Keratinocyte (primary cell): ENCODE results near the gene CDCP1. TPM values are rescaled to one million over a fixed set of nuclear protein-coding genes. Genes with fewer than 3 reads are reported as not detected.

Experiments used
- DNase-seq: peaks from one replicate; pipeline ENCODE4 v3.0.0-alpha.2; 2011; ENCODE audit warnings: low read depth, missing footprints, low spot score
- FAIRE-seq: peaks from 2 replicates; lab custom pipeline; 2011; peaks lifted over from hg19 to GRCh38; lab: Jason Lieb, UNC
- H2AFZ ChIP-seq: 2 replicates; pipeline ENCODE4 v1.6.0; 2012; ENCODE audit warnings: low read length, control low read depth, inconsistent platforms; ENCODE audit not compliant: control insufficient read depth
- H3K27ac ChIP-seq: 2 replicates; pipeline ENCODE4 v1.5.1; 2011; ENCODE audit warnings: low read length; ENCODE audit not compliant: control insufficient read depth, insufficient read depth
- H3K27me3 ChIP-seq: 3 replicates; pipeline ENCODE4 v1.6.0; 2011; ENCODE audit warnings: low read length; ENCODE audit not compliant: control insufficient read depth, insufficient read depth; ENCODE audit errors: extremely low read depth
- H3K36me3 ChIP-seq, 2 experiments: 2 replicates in 1 of 2; 3 replicates in 1 of 2; pipeline ENCODE4 v1.5.1; 2011; ENCODE audit warnings: low read length in 2 of 2, mild to moderate bottlenecking in 1 of 2; ENCODE audit not compliant: control insufficient read depth in 2 of 2, insufficient read depth in 2 of 2; ENCODE audit errors: extremely low read depth in 1 of 2
- H3K4me1 ChIP-seq: 3 replicates; pipeline ENCODE4 v1.5.1; 2011; ENCODE audit warnings: low read length; ENCODE audit not compliant: control insufficient read depth, insufficient read depth; ENCODE audit errors: extremely low read depth
- H3K4me2 ChIP-seq: 3 replicates; pipeline ENCODE4 v1.6.0; 2011; ENCODE audit warnings: low read depth, low read length; ENCODE audit not compliant: control insufficient read depth, insufficient read depth; ENCODE audit errors: extremely low read depth
- H3K4me3 ChIP-seq, 3 experiments: fragments of 200-600 bp in 1 of 3; sonication (generic) in 1 of 3; 2 replicates in 2 of 3; 3 replicates in 1 of 3; pipeline ENCODE4 v1.5.1; 2011 to 2016; ENCODE audit warnings: low read length in 3 of 3, mild to moderate bottlenecking in 3 of 3, control low read depth in 2 of 3, inconsistent platforms in 1 of 3, low read depth in 1 of 3, mixed read lengths in 1 of 3, mixed run types in 1 of 3, moderate library complexity in 1 of 3; ENCODE audit not compliant: control insufficient read depth in 2 of 3, insufficient read depth in 2 of 3; ENCODE audit errors: extremely low read depth in 1 of 3
- H3K79me2 ChIP-seq: 2 replicates; pipeline ENCODE4 v1.6.0; 2012; ENCODE audit warnings: low read length; ENCODE audit not compliant: control insufficient read depth, insufficient read depth
- H3K9ac ChIP-seq: 3 replicates; pipeline ENCODE4 v1.6.0; 2011; ENCODE audit warnings: low read length; ENCODE audit not compliant: control insufficient read depth, insufficient read depth; ENCODE audit errors: extremely low read depth
- H3K9me1 ChIP-seq: 3 replicates; pipeline ENCODE4 v1.6.0; 2011; ENCODE audit warnings: low read length; ENCODE audit not compliant: control insufficient read depth, insufficient read depth; ENCODE audit errors: extremely low read depth
- H3K9me3 ChIP-seq: 2 replicates; pipeline ENCODE4 v1.5.1; 2012; ENCODE audit warnings: low read depth, low read length; ENCODE audit not compliant: control insufficient read depth
- H4K20me1 ChIP-seq: 3 replicates; pipeline ENCODE4 v1.6.0; 2011; ENCODE audit warnings: low read length; ENCODE audit not compliant: control insufficient read depth, insufficient read depth; ENCODE audit errors: extremely low read depth
- EZH2 ChIP-seq: IDR thresholded peaks from one replicate; pipeline ENCODE4 v1.6.1; 2012; ENCODE audit warnings: inconsistent platforms, mild to moderate bottlenecking, low read length, moderate library complexity
- dilution Hi-C: fragments of 300-500 bp; cut with MboI; formaldehyde crosslinking; loops from one replicate; pipeline ENCODE4 v1.7.0; 2020; ENCODE audit warnings: low sequenced_read_pairs; ENCODE audit not compliant: extremely low pct_ligation_motif_present
- polyA plus RNA-seq, 5 experiments: library from polyadenylated mRNA; depleted of rRNA in 3 of 5; stranded (reverse) in 3 of 5; stranded (forward) in 1 of 5; unstranded in 1 of 5; fragments of >200 nt; gene quantifications; 1 replicate in 1 of 5; 2 replicates in 3 of 5; 3 replicates in 1 of 5; pipeline versions ENCODE4 v1.2.1 to v1.2.3, GENCODE V29; 2011 to 2012; ENCODE audit warnings: missing spikeins in 2 of 5, low read depth in 1 of 5, low replicate concordance in 1 of 5
- TF ChIP-seq, protein P1 (sequence below), 3 experiments: IDR thresholded peaks in 1 of 3; conservative IDR thresholded peaks in 1 of 3; optimal IDR thresholded peaks in 1 of 3; 2 replicates in 2 of 3; 3 replicates in 1 of 3; pipeline versions ENCODE3 to v1.5.1; 2011; ENCODE audit warnings: low read length in 3 of 3, mild to moderate bottlenecking in 3 of 3, moderate library complexity in 2 of 3, control low read depth in 1 of 3, inconsistent platforms in 1 of 3; ENCODE audit not compliant: insufficient read depth in 2 of 3; ENCODE audit errors: extremely low read depth in 1 of 3

The CDCP1 gene
- polyA plus RNA-seq, 1 donor (not counting 4 experiments of a cell fraction or from before 2014, with no cell fraction given): 85.8 TPM

DNA sequence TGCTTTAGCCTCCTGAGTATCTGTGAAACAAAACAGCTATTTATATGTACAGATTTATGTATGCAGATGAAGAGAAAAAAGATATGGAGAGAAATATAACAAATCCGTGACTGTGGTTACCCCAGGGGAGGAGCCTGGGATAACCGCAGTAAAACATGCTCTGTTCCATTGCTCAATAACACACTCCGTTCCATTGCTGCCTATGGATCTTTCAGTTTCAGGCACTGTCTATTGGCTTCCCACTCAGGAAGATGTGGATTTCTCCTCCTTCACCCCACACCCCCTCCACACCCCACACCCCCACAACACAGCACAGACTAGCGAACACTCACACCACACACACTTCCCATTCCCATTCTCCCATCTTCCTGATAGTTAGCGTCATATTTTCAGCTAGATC is 47.9 kb downstream of the CDCP1 start:
- H3K4me3 ChIP-seq: no peak overlapping the region
- peaks cover 46% of the 10 kb centered on the region for H3K79me2 ChIP-seq
- no peaks in the 10 kb centered on the region for H3K9me3 ChIP-seq
- H3K36me3 ChIP-seq: peaks cover 24 to 61% of the 10 kb centered on the region in 2 experiments
- no peak overlapping the region for H2AFZ ChIP-seq
- H3K4me1 ChIP-seq: peaks cover 11% of the 10 kb centered on the region
- peaks cover 2% of the 10 kb centered on the region for H4K20me1 ChIP-seq
- dilution Hi-C loops: no loop called here
- DNase-seq: no peak
- no peak overlapping the region for H3K4me2 ChIP-seq
- no peaks in the 10 kb centered on the region for H3K27me3 ChIP-seq
- no peak overlapping the region for H3K9ac ChIP-seq
- no peaks in the 10 kb centered on the region for H3K9me1 ChIP-seq
- H3K27ac ChIP-seq: no peak overlapping the region
- FAIRE-seq: no peak
- TF ChIP-seq EZH2: no peak

DNA sequence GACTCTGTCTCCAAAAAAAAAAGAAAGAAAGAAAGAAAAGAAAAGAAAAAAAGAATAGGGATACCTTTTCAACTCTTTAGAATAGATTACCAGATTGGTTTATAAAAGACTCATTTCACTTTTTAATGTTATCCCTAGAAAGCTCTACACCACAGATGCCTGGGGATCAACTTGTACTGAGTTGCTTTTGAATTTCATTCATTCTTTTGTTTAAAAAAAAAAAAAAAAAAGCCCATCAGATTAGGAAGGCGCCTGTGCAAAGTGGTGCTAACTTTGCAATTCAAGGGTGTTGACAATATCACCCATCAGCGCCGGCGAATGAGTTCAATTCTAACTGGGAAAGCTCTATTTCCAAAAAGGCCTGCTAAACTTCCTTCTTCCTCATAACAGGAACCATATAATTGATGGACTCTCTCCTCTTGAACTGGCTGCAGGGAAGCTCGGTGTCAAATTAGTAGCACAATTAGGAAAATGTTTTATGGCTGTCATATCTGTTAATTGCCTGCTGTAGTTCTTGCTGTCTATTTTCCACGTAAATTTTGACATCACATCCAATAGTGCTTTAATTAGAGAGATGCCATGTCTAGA is 48.8 kb downstream of the CDCP1 start:
- TF ChIP-seq, protein P1, sequence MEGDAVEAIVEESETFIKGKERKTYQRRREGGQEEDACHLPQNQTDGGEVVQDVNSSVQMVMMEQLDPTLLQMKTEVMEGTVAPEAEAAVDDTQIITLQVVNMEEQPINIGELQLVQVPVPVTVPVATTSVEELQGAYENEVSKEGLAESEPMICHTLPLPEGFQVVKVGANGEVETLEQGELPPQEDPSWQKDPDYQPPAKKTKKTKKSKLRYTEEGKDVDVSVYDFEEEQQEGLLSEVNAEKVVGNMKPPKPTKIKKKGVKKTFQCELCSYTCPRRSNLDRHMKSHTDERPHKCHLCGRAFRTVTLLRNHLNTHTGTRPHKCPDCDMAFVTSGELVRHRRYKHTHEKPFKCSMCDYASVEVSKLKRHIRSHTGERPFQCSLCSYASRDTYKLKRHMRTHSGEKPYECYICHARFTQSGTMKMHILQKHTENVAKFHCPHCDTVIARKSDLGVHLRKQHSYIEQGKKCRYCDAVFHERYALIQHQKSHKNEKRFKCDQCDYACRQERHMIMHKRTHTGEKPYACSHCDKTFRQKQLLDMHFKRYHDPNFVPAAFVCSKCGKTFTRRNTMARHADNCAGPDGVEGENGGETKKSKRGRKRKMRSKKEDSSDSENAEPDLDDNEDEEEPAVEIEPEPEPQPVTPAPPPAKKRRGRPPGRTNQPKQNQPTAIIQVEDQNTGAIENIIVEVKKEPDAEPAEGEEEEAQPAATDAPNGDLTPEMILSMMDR (optimal IDR thresholded peaks at IDR 0.05 in 1 of 3, IDR thresholded peaks at IDR 0.05 in 1 of 3, conservative IDR thresholded peaks at IDR 0.05 in 1 of 3; ENCODE audit: extremely low read depth in 1 of 3, insufficient read depth in 2 of 3, low read length in 3 of 3): no peak
- no peak for TF ChIP-seq EZH2
- Histone ChIP-seq H3K27ac (no peak overlapping the region), H2AFZ (no peak overlapping the region), H3K4me1 (peaks cover 20% of the 10 kb centered on the region), H3K79me2 (peaks cover 38% of the 10 kb centered on the region), H3K4me2 (no peak overlapping the region), H3K9ac (no peak overlapping the region), H3K36me3 (peaks cover 27 to 57% of the 10 kb centered on the region in 2 experiments), H4K20me1 (peaks cover 2% of the 10 kb centered on the region), H3K27me3 (no peaks in the 10 kb centered on the region), H3K9me3 (no peaks in the 10 kb centered on the region), H3K4me3 (no peak overlapping the region), H3K9me1 (no peaks in the 10 kb centered on the region)
- DNase-seq: no peak
- no peak for FAIRE-seq
- dilution Hi-C loops: no loop called here
